HL-60 (cell line): ENCODE measurements around the gene STIP1.
"Not testable (repeated sequence)": the region's sequence is repeated elsewhere in the genome, so short reads cannot be mapped to it uniquely, and the experiment has no call there.

Experiments
- DNase-seq, 2 experiments: peaks; one replicate each; pipeline ENCODE4 v3.0.0-alpha.2; 2010 to 2020; ENCODE audit warnings: low read depth in 1 of 2, low spot score in 1 of 2
- H3K27ac ChIP-seq: fragments of 250-450 bp; sonication (Bioruptor Pico); replicated peaks from 2 replicates; pipeline ENCODE4 v1.5.1; 2020; ENCODE audit warnings: mild to moderate bottlenecking, moderate library complexity
- H3K27me3 ChIP-seq: fragments of 250-450 bp; sonication (Bioruptor Pico); 2 replicates; pipeline ENCODE4 v1.5.1; 2021; ENCODE audit warnings: mild to moderate bottlenecking, moderate library complexity; ENCODE audit not compliant: insufficient read depth, poor library complexity, severe bottlenecking
- H3K4me3 ChIP-seq: replicated peaks from 2 replicates; pipeline ENCODE4 v1.5.1; 2011; ENCODE audit warnings: mild to moderate bottlenecking, control low read depth, low read length; ENCODE audit not compliant: insufficient read depth
- GABPA ChIP-seq: IDR thresholded peaks from 2 replicates; pipeline ENCODE4 v1.6.1; 2012; ENCODE audit warnings: low read depth
- POLR2AphosphoS5 ChIP-seq: IDR thresholded peaks from 2 replicates; pipeline ENCODE4 v1.6.1; 2012; ENCODE audit warnings: low read depth
- SPI1 ChIP-seq: IDR thresholded peaks from 2 replicates; pipeline ENCODE4 v1.6.1; 2012; ENCODE audit warnings: low read depth, mild to moderate bottlenecking, borderline replicate concordance
- TF ChIP-seq, protein P1 (sequence below): IDR thresholded peaks from one replicate; pipeline ENCODE4 v1.5.1; 2011; ENCODE audit warnings: low read length, control low read depth, inconsistent platforms; ENCODE audit not compliant: insufficient read depth
- TF ChIP-seq, protein P2 (sequence below): IDR thresholded peaks from 2 replicates; pipeline ENCODE4 v1.6.1; 2012; ENCODE audit warnings: low read depth; ENCODE audit not compliant: insufficient replicate concordance

The STIP1 gene

DNA sequence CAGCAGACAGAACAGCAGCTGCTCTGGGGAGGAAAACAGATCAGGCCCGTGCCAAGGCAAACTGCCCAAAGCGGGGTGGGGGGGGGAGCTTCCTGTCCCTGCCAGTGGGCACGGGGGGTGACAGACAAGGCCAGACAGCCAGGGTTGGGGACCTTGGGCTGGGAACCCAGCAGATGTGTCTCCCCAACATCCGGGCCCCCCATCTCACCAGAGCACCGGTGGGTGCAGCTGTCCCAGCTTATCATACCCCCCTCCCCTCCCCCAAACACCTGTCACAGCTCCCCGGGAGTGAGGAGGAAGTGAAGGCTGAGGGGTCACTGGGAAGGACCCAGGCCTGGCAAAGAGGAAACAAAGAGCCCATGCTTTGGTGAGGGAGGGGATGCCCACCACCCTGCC lies 59.4 kb downstream of the STIP1 start:
- DNase-seq = peak in 1 of 2 experiments; percentile 52
- TF ChIP-seq POLR2AphosphoS5 = peak; percentile 43; the same call in 1 of the 2 replicates
- peak; percentile 61; the same call in 1 of the 2 replicates for TF ChIP-seq SPI1
- TF ChIP-seq, protein P1, sequence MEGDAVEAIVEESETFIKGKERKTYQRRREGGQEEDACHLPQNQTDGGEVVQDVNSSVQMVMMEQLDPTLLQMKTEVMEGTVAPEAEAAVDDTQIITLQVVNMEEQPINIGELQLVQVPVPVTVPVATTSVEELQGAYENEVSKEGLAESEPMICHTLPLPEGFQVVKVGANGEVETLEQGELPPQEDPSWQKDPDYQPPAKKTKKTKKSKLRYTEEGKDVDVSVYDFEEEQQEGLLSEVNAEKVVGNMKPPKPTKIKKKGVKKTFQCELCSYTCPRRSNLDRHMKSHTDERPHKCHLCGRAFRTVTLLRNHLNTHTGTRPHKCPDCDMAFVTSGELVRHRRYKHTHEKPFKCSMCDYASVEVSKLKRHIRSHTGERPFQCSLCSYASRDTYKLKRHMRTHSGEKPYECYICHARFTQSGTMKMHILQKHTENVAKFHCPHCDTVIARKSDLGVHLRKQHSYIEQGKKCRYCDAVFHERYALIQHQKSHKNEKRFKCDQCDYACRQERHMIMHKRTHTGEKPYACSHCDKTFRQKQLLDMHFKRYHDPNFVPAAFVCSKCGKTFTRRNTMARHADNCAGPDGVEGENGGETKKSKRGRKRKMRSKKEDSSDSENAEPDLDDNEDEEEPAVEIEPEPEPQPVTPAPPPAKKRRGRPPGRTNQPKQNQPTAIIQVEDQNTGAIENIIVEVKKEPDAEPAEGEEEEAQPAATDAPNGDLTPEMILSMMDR = no peak
- Histone ChIP-seq H3K27me3 (no peaks in the 10 kb centered on the region), H3K27ac (peak overlapping the region; percentile 93), H3K4me3 (peak overlapping the region; percentile 81)

DNA sequence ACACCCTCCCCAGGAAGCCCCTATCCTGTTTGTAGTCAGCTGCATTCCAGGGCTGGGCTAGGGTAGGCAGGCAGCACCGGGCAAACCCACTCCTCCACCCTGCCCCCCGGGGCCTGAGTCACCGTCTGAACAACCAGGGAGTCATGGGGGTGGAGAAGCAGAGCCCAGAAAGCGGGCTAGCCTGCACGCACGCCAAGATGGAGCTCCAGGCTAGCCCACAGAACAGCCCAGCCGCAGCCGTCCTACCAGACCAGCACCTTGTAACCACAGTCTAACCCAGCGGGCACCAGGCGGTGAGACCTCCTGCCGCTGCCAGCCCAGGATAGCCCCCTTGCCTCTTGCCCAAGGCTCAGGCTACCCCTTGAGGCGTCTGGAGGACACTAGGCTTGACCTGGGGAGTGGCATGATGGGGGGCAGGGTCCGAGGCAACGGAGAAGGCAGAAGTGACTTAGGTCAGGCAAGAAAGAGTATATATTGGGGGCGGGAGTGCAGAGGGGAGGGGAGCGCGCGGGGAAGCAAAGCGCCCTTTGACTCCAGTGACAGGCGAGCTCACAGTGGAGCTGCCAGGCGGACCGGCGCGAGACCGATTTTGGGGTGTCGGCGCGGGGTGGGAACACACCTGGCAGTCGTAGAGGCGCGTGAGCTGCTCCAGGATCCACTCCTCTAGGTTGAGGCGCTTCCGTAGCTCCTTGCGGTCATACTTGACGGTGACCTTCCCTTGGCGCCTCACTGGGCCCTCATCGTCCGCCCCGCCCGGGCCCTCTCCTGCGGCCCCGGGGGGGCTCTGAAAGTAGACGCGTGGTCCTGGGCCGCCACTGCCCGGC lies 60.0 kb downstream of the STIP1 start:
- H3K4me3 ChIP-seq = peak overlapping the region; percentile 81
- no peaks in the 10 kb centered on the region for H3K27me3 ChIP-seq
- peak in 1 of 2 experiments; percentile 75 for DNase-seq
- TF ChIP-seq GABPA (no peak), POLR2AphosphoS5 (peak; percentile 42; the same call in 1 of the 2 replicates)
- H3K27ac ChIP-seq = peak overlapping the region; percentile 93

DNA sequence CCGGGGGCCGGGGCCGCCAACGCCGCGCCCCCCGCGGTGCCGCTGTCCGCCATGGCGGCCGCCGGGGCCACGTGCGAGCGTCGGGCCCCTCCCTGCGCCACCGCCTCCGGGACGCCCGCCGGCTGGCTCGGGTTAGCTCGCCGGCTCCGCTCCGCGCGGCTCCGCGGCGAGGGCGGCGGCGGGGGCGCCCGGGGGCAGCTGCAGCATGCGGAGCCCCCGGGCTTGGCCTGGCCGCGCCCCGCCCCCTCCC lies 60.6 kb downstream of the STIP1 start:
- Histone ChIP-seq H3K4me3 (peak overlapping the region; percentile 81), H3K27ac (peak overlapping the region; percentile 93)
- DNase-seq = not testable (repeated sequence)

DNA sequence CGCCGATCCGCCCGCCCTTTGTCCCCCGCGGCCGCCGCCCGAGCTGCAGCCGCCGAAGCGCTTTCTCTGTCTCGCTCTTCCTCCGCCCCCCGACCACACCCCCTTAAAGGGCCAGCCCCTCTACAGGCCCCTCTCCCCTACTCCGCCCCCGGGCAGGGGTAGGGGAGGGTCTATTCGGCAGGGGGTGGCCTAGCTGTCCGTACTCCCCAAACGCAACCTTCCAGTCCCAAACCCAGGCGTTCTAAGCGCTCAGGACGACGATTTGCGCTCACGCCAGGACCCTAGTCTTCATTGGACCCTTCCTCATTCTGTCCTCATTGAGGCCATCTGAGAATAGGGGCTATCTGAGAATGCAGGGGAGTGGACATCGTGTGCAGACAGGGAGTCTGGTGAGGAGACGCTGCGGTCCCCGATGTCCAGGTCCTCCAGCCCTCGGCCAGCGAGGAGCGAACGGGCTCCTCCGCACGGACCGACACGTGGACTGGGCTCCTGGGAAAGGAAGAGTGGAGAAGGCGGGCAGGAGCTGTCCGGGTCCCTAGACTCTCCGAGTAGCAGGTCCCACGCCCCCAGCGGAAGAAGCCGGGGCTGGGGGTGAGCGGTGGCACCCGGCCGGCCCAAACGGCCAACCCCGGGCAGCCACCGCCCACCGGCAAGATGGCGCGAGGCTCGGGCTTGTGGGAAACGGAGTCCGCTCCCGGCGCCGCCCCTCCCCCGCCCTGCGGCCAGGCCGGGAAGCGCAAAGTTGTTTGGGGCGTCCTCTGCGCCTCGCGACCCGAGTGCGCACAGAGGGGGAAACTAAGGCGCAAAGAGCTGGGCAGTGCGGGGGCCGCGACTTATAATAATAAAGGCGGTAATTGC lies 61.1 kb downstream of the STIP1 start, which contains the start of gene PPP1R14B:
TSS of gene PPP1R14B (minus strand) at position 73 of the 858 bp plus-strand sequence. CDS start 270 bp downstream, outside the sequence.
- Histone ChIP-seq H3K4me3 (peak within 1 kb of the TSS; percentile 81), H3K27me3 (no peaks in the 10 kb centered on the region), H3K27ac (peak within 1 kb of the TSS; percentile 93)
- TF ChIP-seq, protein P1 = no peak
- TF ChIP-seq, protein P2, sequence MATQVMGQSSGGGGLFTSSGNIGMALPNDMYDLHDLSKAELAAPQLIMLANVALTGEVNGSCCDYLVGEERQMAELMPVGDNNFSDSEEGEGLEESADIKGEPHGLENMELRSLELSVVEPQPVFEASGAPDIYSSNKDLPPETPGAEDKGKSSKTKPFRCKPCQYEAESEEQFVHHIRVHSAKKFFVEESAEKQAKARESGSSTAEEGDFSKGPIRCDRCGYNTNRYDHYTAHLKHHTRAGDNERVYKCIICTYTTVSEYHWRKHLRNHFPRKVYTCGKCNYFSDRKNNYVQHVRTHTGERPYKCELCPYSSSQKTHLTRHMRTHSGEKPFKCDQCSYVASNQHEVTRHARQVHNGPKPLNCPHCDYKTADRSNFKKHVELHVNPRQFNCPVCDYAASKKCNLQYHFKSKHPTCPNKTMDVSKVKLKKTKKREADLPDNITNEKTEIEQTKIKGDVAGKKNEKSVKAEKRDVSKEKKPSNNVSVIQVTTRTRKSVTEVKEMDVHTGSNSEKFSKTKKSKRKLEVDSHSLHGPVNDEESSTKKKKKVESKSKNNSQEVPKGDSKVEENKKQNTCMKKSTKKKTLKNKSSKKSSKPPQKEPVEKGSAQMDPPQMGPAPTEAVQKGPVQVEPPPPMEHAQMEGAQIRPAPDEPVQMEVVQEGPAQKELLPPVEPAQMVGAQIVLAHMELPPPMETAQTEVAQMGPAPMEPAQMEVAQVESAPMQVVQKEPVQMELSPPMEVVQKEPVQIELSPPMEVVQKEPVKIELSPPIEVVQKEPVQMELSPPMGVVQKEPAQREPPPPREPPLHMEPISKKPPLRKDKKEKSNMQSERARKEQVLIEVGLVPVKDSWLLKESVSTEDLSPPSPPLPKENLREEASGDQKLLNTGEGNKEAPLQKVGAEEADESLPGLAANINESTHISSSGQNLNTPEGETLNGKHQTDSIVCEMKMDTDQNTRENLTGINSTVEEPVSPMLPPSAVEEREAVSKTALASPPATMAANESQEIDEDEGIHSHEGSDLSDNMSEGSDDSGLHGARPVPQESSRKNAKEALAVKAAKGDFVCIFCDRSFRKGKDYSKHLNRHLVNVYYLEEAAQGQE = peak; percentile 20
- TF ChIP-seq SPI1 = no peak; the same call in 1 of the 2 replicates
- TF ChIP-seq POLR2AphosphoS5 = no peak; the same call in 1 of the 2 replicates
- peak; percentile 64 for TF ChIP-seq GABPA
- DNase-seq = peak; percentile 86 to 89

More for the DNA sequence above, 60.6 kb downstream of the STIP1 start:
- not testable (repeated sequence) for H3K27me3 ChIP-seq

DNA sequence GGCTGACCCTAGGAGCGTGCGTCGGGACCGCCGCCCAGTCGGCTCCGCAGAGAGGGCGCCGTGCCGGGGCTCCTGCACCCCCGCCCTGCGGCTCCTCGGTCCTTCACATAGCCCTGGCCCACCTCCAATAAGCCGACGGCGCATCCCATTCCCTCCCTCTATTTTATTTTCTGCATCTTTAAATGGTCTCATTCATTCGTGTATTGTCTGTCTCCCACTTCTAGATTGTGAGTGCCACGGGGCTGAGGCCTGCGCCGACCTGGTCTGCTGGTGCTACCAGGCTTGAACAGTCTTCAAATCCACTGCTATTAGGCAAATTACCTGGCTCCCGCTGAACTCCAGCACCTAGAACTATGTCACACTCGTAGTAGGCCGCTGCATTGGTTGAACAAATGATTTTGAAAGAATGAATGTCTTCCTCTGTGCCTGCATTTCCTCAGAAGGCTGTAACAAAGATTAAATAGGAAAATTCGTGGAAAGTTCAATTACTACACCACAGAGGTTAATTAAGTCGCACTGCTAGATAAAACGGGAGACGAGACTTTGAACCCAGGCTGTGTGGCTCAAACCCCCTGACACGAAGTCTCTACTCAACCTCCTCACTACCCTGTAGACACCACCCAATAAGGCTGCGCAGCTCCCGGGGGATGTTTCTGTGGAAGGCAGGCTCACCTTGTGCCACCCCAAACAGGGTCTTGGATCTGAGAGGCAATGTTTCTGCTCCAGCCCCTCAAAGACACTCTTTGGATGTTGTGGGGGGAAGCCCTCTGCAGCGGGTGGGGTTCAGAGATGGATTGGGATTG lies 62.0 kb downstream of the STIP1 start:
- no peak for DNase-seq
- TF ChIP-seq, protein P1 = no peak
- TF ChIP-seq SPI1 = no peak
- TF ChIP-seq, protein P2 = no peak
- Histone ChIP-seq H3K27ac (no peak overlapping the region; the same call in 1 of the 2 replicates), H3K27me3 (no peaks in the 10 kb centered on the region), H3K4me3 (peak overlapping the region; percentile 65; the same call in 1 of the 2 replicates)
